ENCODE results near the gene C1QTNF3. TPM values are rescaled to one million over a fixed set of nuclear protein-coding genes. Genes with fewer than 3 reads are reported as not detected.

C1QTNF3 gene
- total and polyA plus RNA-seq, 2 donors (not counting 3 experiments of a cell fraction or from before 2014, with no cell fraction given) = 1.6 TPM

- POLR2A ChIA-PET = no interaction called here
- dilution Hi-C loops (cut with MboI; ENCODE audit: extremely low pct_ligation_motif_present, low sequenced_read_pairs) (no loop called here), intact Hi-C loops (cut with micrococcal nuclease) (no loop called here)
- no TSS peak for BruUV-seq (replicated peaks)
- no peak overlapping the region for H3K4me2 ChIP-seq (ENCODE audit: insufficient read depth, low read length)
- H2AFZ ChIP-seq (ENCODE audit: low read depth, low read length) = no peak overlapping the region
- H3K27ac ChIP-seq (ENCODE audit: insufficient read depth, low read depth, low read length) = no peak overlapping the region
- no peak for FAIRE-seq
- H3K9me1 ChIP-seq (replicated peaks; ENCODE audit: control insufficient read depth, extremely low read depth, insufficient read depth, low read length) = no peaks in the 10 kb centered on the region
- TF ChIP-seq POLR2AphosphoS5 (IDR thresholded peaks at IDR 0.05; ENCODE audit: insufficient read depth, low read depth, low read length) (no peak), JUN (IDR thresholded peaks at IDR 0.05; ENCODE audit: borderline replicate concordance, insufficient read depth, insufficient read length, low read depth) (no peak)
- peaks cover 14% of the 10 kb centered on the region for H3K4me1 ChIP-seq (ENCODE audit: control insufficient read depth, extremely low read depth, insufficient read depth, low read length)
- H3K9ac ChIP-seq (replicated peaks; ENCODE audit: extremely low read depth, insufficient read depth, low read length) = no peak overlapping the region
- no peaks in the 10 kb centered on the region for H3K79me2 ChIP-seq (ENCODE audit: control insufficient read depth, insufficient read depth, low read length)
- DNase-seq (ENCODE audit: low read depth, low spot score) = no peak
- no peaks in the 10 kb centered on the region for H3K27me3 ChIP-seq (ENCODE audit: control insufficient read depth in 2 of 2, insufficient read depth in 2 of 2, low read length in 2 of 2)
- H3K4me3 ChIP-seq (replicated peaks in 1 of 3; ENCODE audit: insufficient read depth in 1 of 3, low read depth in 1 of 3, low read length in 3 of 3) = no peak overlapping the region
- no peaks in the 10 kb centered on the region for H3K9me3 ChIP-seq (replicated peaks; ENCODE audit: control insufficient read depth, insufficient read depth, low read length)
- H3K36me3 ChIP-seq (ENCODE audit: control insufficient read depth in 2 of 2, extremely low read depth in 1 of 2, insufficient read depth in 2 of 2, low read length in 2 of 2) = peaks cover 0 to 5% of the 10 kb centered on the region in 2 experiments
- CTCF ChIA-PET = no interaction called here
- H4K20me1 ChIP-seq (replicated peaks; ENCODE audit: control insufficient read depth, extremely low read depth, insufficient read depth, low read length) = no peaks in the 10 kb centered on the region
Measured at GRCh38 chr5:34005681-34006080, 37.3 kb downstream of the C1QTNF3 start.

GRCh38 chr5:34005211-34005610, 37.8 kb downstream of the C1QTNF3 start:
- intact Hi-C loops (cut with micrococcal nuclease) (no loop called here), dilution Hi-C loops (cut with MboI; ENCODE audit: extremely low pct_ligation_motif_present, low sequenced_read_pairs) (no loop called here)
- Histone ChIP-seq H3K9ac (replicated peaks; ENCODE audit: extremely low read depth, insufficient read depth, low read length) (no peak overlapping the region), H3K79me2 (ENCODE audit: control insufficient read depth, insufficient read depth, low read length) (no peaks in the 10 kb centered on the region), H3K36me3 (ENCODE audit: control insufficient read depth in 2 of 2, extremely low read depth in 1 of 2, insufficient read depth in 2 of 2, low read length in 2 of 2) (peaks cover 0 to 5% of the 10 kb centered on the region in 2 experiments), H3K27ac (ENCODE audit: insufficient read depth, low read depth, low read length) (no peak overlapping the region), H3K9me1 (replicated peaks; ENCODE audit: control insufficient read depth, extremely low read depth, insufficient read depth, low read length) (no peaks in the 10 kb centered on the region), H3K4me3 (replicated peaks in 1 of 3; ENCODE audit: insufficient read depth in 1 of 3, low read depth in 1 of 3, low read length in 3 of 3) (no peak overlapping the region), H2AFZ (ENCODE audit: low read depth, low read length) (no peak overlapping the region), H3K9me3 (replicated peaks; ENCODE audit: control insufficient read depth, insufficient read depth, low read length) (no peaks in the 10 kb centered on the region), H3K4me2 (ENCODE audit: insufficient read depth, low read length) (no peak overlapping the region), H4K20me1 (replicated peaks; ENCODE audit: control insufficient read depth, extremely low read depth, insufficient read depth, low read length) (no peaks in the 10 kb centered on the region), H3K4me1 (ENCODE audit: control insufficient read depth, extremely low read depth, insufficient read depth, low read length) (peaks cover 14% of the 10 kb centered on the region), H3K27me3 (ENCODE audit: control insufficient read depth in 2 of 2, insufficient read depth in 2 of 2, low read length in 2 of 2) (no peaks in the 10 kb centered on the region)
- no peak for TF ChIP-seq CTCF (IDR thresholded peaks at IDR 0.05; ENCODE audit: extremely low read depth in 1 of 2, insufficient read depth in 1 of 2, low read depth in 1 of 2, low read length in 2 of 2)
- no peak for TF ChIP-seq JUN (IDR thresholded peaks at IDR 0.05; ENCODE audit: borderline replicate concordance, insufficient read depth, insufficient read length, low read depth)
- TF ChIP-seq POLR2A (IDR thresholded peaks at IDR 0.05; ENCODE audit: low read depth, low read length) = no peak
- DNase-seq (ENCODE audit: low read depth, low spot score) (no peak), FAIRE-seq (no peak)
- POLR2A ChIA-PET = no interaction called here
- no TSS peak for BruUV-seq (replicated peaks)
- CTCF ChIA-PET = no interaction called here
